Fibroblast of lung (primary cell): ENCODE measurements around the gene PPP3R1. TPM values are rescaled to one million over a fixed set of nuclear protein-coding genes. Genes with fewer than 3 reads are reported as not detected.

Experiments
- DNase-seq, 2 donors: peaks; one replicate each; pipeline versions ENCODE4 v3.0.0 to v3.0.0-alpha.2; 2010; ENCODE audit warnings: low read depth in 2 of 2
- H2AFZ ChIP-seq: 2 replicates; pipeline ENCODE4 v1.5.1; 2012; ENCODE audit warnings: low read length, control low read depth, inconsistent platforms
- H3K27ac ChIP-seq: 2 replicates; pipeline ENCODE4 v1.5.1; 2011; ENCODE audit warnings: low read length, control low read depth; ENCODE audit not compliant: insufficient read depth
- H3K27me3 ChIP-seq: 2 replicates; pipeline ENCODE4 v1.5.1; 2011; ENCODE audit warnings: mild to moderate bottlenecking, low read length; ENCODE audit not compliant: control insufficient read depth, insufficient read depth
- H3K36me3 ChIP-seq: 2 replicates; pipeline ENCODE4 v1.5.1; 2011; ENCODE audit warnings: low read length; ENCODE audit not compliant: control insufficient read depth, insufficient read depth
- H3K4me1 ChIP-seq: 2 replicates; pipeline ENCODE4 v1.5.1; 2011; ENCODE audit warnings: low read length; ENCODE audit not compliant: control insufficient read depth, insufficient read depth; ENCODE audit errors: extremely low read depth
- H3K4me2 ChIP-seq: 2 replicates; pipeline ENCODE4 v1.5.1; 2011; ENCODE audit warnings: low read length, control low read depth; ENCODE audit not compliant: insufficient read depth; ENCODE audit errors: extremely low read depth
- H3K4me3 ChIP-seq, 4 experiments: fragments of 200-600 bp in 1 of 4; sonication (generic) in 1 of 4; replicated peaks in 1 of 4; 2 replicates each; pipeline ENCODE4 v1.5.1; 2011 to 2016; ENCODE audit warnings: low read length in 4 of 4, low read depth in 3 of 4, mild to moderate bottlenecking in 3 of 4, control low read depth in 2 of 4, inconsistent platforms in 1 of 4, mixed read lengths in 1 of 4; ENCODE audit not compliant: insufficient read depth in 1 of 4; ENCODE audit errors: control extremely low read depth in 1 of 4
- H3K79me2 ChIP-seq: 2 replicates; pipeline ENCODE4 v1.5.1; 2012; ENCODE audit warnings: mild to moderate bottlenecking, low read length, inconsistent platforms; ENCODE audit not compliant: control insufficient read depth, insufficient read depth
- H3K9ac ChIP-seq: 2 replicates; pipeline ENCODE4 v1.5.1; 2011; ENCODE audit warnings: mild to moderate bottlenecking, low read length, control low read depth; ENCODE audit not compliant: insufficient read depth
- H3K9me3 ChIP-seq: 2 replicates; pipeline ENCODE4 v1.5.1; 2012; ENCODE audit warnings: low read depth, low read length; ENCODE audit not compliant: control insufficient read depth, insufficient read depth
- H4K20me1 ChIP-seq: 2 replicates; pipeline ENCODE4 v1.5.1; 2011; ENCODE audit warnings: low read length; ENCODE audit not compliant: control insufficient read depth, insufficient read depth; ENCODE audit errors: extremely low read depth
- CTCF ChIP-seq, 2 donors: IDR thresholded peaks in 1 of 2; conservative IDR thresholded peaks in 1 of 2; 1 replicate in 1 of 2; 2 replicates in 1 of 2; pipeline ENCODE4 v1.5.1; 2011 to 2012; ENCODE audit warnings: low read length in 2 of 2, control low read depth in 1 of 2, inconsistent platforms in 1 of 2, low read depth in 1 of 2, mild to moderate bottlenecking in 1 of 2
- EZH2 ChIP-seq: IDR thresholded peaks from 2 replicates; pipeline ENCODE4 v1.5.1; 2012; ENCODE audit warnings: low read length, control low read depth, mild to moderate bottlenecking; ENCODE audit errors: missing control alignments
- polyA plus RNA-seq, 2 donors: library from polyadenylated mRNA; depleted of rRNA in 1 of 2; stranded (reverse) in 1 of 2; unstranded in 1 of 2; fragments of >200 nt; gene quantifications; 2 replicates each; pipeline ENCODE4 v1.2.1, GENCODE V29; 2011 to 2012; ENCODE audit warnings: missing spikeins in 1 of 2
- total RNA-seq: library from RNA; depleted of rRNA; stranded (reverse); fragments of >200 nt; gene quantifications from 2 replicates; pipeline ENCODE4 v1.2.1, GENCODE V29; 2014

The PPP3R1 gene
- total and polyA plus RNA-seq, 2 donors (not counting 1 experiment from before 2014, with no cell fraction given): 22.8 to 51.3 TPM

GRCh38 chr2:68158134-68158447 lies 94.2 kb downstream of the PPP3R1 start:
- Histone ChIP-seq H3K4me2 (peak overlapping the region; percentile 69), H3K79me2 (peaks cover 34% of the 10 kb centered on the region), H3K9me3 (no peaks in the 10 kb centered on the region), H3K4me3 (peak overlapping the region; percentile 64 to 97 (median 72)), H3K9ac (peak overlapping the region; percentile 79), H3K27ac (peak overlapping the region; percentile 90), H4K20me1 (no peaks in the 10 kb centered on the region), H3K36me3 (no peaks in the 10 kb centered on the region), H2AFZ (peak overlapping the region; percentile 18), H3K4me1 (no peaks in the 10 kb centered on the region), H3K27me3 (no peaks in the 10 kb centered on the region)
- no peak for TF ChIP-seq CTCF (conservative IDR thresholded peaks at IDR 0.05 in 1 of 2, IDR thresholded peaks at IDR 0.05 in 1 of 2; ENCODE audit: low read depth in 1 of 2, low read length in 2 of 2)
- TF ChIP-seq EZH2: no peak
- peak; percentile 1 to 12 for DNase-seq

GRCh38 chr2:68157402-68158133 lies 94.8 kb downstream of the PPP3R1 start, which contains the start of gene PNO1:
Gene PNO1, plus strand, starts transcription at chr2:68157888. Its CDS starts 47 bp downstream, at chr2:68157935.
- TF ChIP-seq EZH2 (no peak), CTCF (conservative IDR thresholded peaks at IDR 0.05 in 1 of 2, IDR thresholded peaks at IDR 0.05 in 1 of 2; ENCODE audit: low read depth in 1 of 2, low read length in 2 of 2) (no peak)
- peak within 1 kb of the TSS; percentile 79 for H3K9ac ChIP-seq
- H3K79me2 ChIP-seq: peaks cover 34% of the 10 kb centered on the region
- H3K9me3 ChIP-seq: no peaks in the 10 kb centered on the region
- H4K20me1 ChIP-seq: no peaks in the 10 kb centered on the region
- no peaks in the 10 kb centered on the region for H3K36me3 ChIP-seq
- peak; percentile 92 to 97 for DNase-seq
- H3K4me3 ChIP-seq: peak within 1 kb of the TSS; percentile 64 to 97 (median 78)
- H3K4me1 ChIP-seq: no peaks in the 10 kb centered on the region
- peak within 1 kb of the TSS; percentile 90 for H3K27ac ChIP-seq
- no peaks in the 10 kb centered on the region for H3K27me3 ChIP-seq
- peak within 1 kb of the TSS; percentile 88 for H3K4me2 ChIP-seq
- H2AFZ ChIP-seq: peak within 1 kb of the TSS; percentile 87

GRCh38 chr2:68157002-68157401 lies 95.3 kb downstream of the PPP3R1 start:
- no peak for TF ChIP-seq EZH2
- no peak for TF ChIP-seq CTCF (conservative IDR thresholded peaks at IDR 0.05 in 1 of 2, IDR thresholded peaks at IDR 0.05 in 1 of 2; ENCODE audit: low read depth in 1 of 2, low read length in 2 of 2)
- H3K4me2 ChIP-seq: peak overlapping the region; percentile 88
- peak overlapping the region; percentile 90 for H3K27ac ChIP-seq
- H3K36me3 ChIP-seq: no peaks in the 10 kb centered on the region
- H3K27me3 ChIP-seq: no peaks in the 10 kb centered on the region
- H3K4me1 ChIP-seq: no peaks in the 10 kb centered on the region
- no peaks in the 10 kb centered on the region for H3K9me3 ChIP-seq
- H3K4me3 ChIP-seq: peak overlapping the region; percentile 64 to 97 (median 78)
- H4K20me1 ChIP-seq: no peaks in the 10 kb centered on the region
- peak overlapping the region; percentile 79 for H3K9ac ChIP-seq
- DNase-seq: peak in 1 of 2 donors; percentile 40
- H2AFZ ChIP-seq: peak overlapping the region; percentile 87
- H3K79me2 ChIP-seq: peaks cover 34% of the 10 kb centered on the region
